Hepatocyte (in vitro differentiated cells): ENCODE measurements around the gene ACBD3.

Source experiments
- EZH2 ChIP-seq: fragments of 200-600 bp; sonication (generic); IDR thresholded peaks from 2 replicates; pipeline ENCODE4 v1.6.1; 2016; ENCODE audit warnings: antibody characterized with exemption, mild to moderate bottlenecking, borderline replicate concordance
- TF ChIP-seq, protein P1 (sequence below): fragments of 200-600 bp; sonication (generic); IDR thresholded peaks from 2 replicates; pipeline ENCODE4 v1.5.1; 2016; ENCODE audit warnings: antibody characterized with exemption, mild to moderate bottlenecking; ENCODE audit not compliant: poor library complexity

DNA sequence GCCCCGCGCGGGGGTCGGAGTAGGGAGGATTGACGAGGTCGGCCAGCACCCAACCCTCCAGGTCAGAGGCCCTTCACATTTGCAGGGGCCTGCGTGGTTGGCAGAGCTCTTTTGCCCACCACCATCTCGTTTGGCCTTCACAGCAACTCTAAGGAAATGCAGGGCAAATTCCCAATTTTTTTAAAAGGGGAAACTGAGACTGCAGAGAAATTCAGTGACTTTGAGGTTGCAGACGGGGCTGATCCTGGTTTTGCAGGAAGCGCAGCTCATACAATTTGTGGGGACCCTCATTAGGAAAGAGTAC lies 430 bp upstream of the ACBD3 start:
- no peak for TF ChIP-seq EZH2
- TF ChIP-seq, protein P1, sequence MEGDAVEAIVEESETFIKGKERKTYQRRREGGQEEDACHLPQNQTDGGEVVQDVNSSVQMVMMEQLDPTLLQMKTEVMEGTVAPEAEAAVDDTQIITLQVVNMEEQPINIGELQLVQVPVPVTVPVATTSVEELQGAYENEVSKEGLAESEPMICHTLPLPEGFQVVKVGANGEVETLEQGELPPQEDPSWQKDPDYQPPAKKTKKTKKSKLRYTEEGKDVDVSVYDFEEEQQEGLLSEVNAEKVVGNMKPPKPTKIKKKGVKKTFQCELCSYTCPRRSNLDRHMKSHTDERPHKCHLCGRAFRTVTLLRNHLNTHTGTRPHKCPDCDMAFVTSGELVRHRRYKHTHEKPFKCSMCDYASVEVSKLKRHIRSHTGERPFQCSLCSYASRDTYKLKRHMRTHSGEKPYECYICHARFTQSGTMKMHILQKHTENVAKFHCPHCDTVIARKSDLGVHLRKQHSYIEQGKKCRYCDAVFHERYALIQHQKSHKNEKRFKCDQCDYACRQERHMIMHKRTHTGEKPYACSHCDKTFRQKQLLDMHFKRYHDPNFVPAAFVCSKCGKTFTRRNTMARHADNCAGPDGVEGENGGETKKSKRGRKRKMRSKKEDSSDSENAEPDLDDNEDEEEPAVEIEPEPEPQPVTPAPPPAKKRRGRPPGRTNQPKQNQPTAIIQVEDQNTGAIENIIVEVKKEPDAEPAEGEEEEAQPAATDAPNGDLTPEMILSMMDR, result no peak
